GM13977 (cell line): ENCODE results near the gene ABHD8.

Experiments
- DNase-seq: peaks from one replicate; pipeline ENCODE4 v3.0.0; 2012; ENCODE audit warnings: low spot score
- CTCF ChIP-seq: IDR thresholded peaks from 2 replicates; pipeline ENCODE4 v1.5.1; 2012; ENCODE audit warnings: mild to moderate bottlenecking, control low read depth; ENCODE audit not compliant: insufficient read depth; ENCODE audit errors: extremely low read depth, missing control alignments
- in situ Hi-C: fragments of 300-500 bp; cut with MboI; formaldehyde crosslinking; loops from one replicate; pipeline ENCODE4 v1.12.0; 2022; ENCODE audit warnings: low sequenced_read_pairs, low pct_unique_long_range_greater_than_20kb, mixed read lengths, inconsistent platforms; ENCODE audit not compliant: unreplicated experiment

The ABHD8 gene

GRCh38 chr19:17305216-17305516, 1.9 kb upstream of the ABHD8 start:
- no peak for TF ChIP-seq CTCF
- no peak for DNase-seq
- in situ Hi-C loops, result no loop called here

DNA sequence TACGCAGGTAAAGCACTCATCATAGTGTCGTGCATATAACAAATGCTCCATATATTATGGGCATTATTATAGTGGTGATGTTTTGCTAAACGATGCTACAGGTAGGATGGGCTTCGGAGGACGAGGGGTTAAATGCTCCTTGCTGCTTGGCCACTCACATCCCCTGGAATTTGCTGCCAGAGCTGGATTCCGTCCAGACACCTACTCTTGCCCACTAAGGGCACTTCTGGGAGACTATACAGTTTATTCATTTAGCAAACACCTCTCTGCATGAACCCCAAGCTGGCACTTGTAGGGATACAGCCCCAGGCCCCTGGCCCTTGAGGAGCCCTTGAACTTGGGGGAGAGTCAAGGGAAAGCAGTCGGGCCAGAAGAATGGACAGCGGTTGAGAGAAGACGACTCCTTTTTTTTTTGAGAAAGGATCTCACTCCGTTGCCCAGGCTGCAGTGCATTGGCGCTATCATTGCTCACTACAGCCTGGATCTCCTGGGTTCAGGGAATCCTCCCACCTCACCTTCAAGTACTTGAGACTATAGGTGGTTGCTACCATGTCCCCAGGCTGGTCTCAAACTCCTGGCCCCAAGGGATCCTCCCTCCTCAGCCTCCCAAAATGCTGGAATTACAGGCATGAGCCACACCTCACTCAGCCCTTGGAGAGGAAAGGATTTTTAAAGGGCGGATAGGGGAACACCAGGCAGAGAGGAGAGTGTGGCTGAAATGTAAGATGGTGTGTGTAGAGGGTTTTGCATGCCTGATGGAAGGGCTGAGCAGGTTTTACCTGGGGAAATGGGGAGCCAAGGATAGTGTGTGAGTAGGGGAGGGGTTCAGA, 1.4 kb upstream of the ABHD8 start:
- in situ Hi-C loops, result no loop called here
- no peak for TF ChIP-seq CTCF
- no peak for DNase-seq

- in situ Hi-C loops, result no loop called here
- no peak for DNase-seq
- no peak for TF ChIP-seq CTCF
These were observed 679 bp upstream of the ABHD8 start for GRCh38 chr19:17303940-17304267.

DNA sequence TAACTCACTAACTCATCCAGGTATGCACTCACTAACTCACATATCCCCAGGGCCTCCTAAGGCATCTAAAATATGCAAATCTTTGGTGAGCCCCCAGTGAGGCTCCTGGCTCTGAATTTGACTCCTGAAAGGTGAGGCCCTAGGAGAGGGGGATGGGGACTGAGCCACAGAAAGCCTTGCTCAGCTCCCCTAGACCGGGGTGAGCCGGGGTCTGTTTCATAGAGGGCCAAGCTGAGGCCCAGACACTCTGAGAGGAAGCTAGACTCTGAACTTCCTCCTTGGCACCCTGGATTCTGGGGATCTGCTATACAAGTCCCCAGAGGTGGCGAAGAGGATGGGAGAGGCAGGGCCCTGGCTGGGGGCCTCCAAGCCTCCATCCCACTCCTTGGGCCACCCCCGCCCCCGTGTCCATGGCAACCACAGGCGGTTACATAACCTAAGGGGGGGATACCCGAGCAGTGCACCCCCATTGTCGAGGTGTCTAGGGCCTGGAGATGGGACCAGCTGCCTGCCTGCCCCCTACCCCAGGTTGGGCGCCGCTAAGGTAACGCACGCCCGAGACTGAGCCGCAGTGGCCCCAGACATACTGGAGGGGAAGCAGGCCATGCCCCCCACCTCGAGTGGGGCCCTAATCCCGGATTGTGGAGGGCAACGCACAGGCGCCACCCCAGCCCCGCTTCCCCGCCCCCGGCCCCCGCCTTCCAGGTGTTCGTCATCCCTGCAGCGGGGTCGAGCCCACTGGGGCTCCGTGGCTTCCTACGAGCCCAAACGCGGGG, 646 bp downstream of the ABHD8 start:
- no peak for DNase-seq
- in situ Hi-C loops, result no loop called here
- no peak for TF ChIP-seq CTCF

GRCh38 chr19:17300992-17301619, 2.1 kb downstream of the ABHD8 start:
- in situ Hi-C loops, result no loop called here
- TF ChIP-seq CTCF, result no peak
- DNase-seq, result no peak

GRCh38 chr19:17296976-17297375, 6.2 kb downstream of the ABHD8 start:
- no peak for DNase-seq
- in situ Hi-C loops, result no loop called here
- TF ChIP-seq CTCF, result no peak
